HG03097 (cell line): Measurements from ENCODE around the gene CHI3L1.

Source experiments
- ATAC-seq: cut with Tn5 transposase; IDR thresholded peaks from one replicate; pipeline ENCODE4 v1.9.1; 2021; ENCODE audit not compliant: unreplicated experiment, low FRiP score

Gene CHI3L1

DNA sequence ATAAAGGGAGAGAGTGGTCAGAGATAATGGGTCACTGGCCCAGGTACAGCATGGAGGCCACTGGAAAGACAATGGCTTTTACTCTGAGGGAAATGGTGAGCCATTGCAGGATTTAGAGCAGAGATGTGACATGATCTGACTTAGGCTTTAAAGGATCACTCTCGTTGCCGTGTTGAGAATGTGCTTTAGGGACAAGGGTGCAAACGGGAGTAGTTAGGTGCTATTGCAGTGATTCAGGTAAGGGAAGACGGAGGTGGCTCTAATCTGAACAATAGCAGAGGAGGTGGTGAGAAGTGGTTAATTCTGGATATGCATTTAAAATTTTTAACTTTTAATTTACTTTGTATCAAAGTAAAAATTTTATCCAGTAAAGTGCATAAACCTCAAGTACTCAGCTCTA is 49.2 kb downstream of the CHI3L1 start:
- ATAC-seq: no peak

DNA sequence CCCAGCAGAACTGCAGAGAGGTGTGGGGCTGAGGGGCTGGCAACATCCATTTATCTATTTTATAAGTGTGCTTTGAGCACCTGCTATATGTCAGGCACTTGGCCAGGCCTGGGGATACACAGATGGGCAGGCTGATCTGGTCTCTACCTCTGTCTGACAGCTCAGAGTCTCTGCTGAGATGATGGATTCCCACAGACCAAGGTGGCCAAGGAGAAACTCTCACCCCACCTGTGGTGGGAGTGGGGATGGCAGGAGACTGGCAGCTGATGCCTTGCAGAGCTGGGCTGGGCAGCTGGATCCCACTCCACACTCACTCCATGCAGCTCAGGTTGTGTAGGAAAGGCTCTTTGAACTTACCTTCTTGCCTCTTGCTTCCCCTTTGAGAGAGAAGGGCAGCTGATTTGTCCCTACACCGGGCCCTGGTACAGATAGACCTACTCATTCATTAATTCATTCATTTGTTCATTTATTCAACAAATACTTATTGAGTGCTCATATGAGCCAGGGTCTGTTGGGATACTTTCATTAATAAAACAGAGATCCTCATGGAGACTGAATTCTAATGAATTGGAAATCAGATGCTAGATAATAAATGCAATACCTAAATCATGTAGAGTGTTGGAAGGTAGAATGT is 50.0 kb downstream of the CHI3L1 start:
- no peak for ATAC-seq

DNA sequence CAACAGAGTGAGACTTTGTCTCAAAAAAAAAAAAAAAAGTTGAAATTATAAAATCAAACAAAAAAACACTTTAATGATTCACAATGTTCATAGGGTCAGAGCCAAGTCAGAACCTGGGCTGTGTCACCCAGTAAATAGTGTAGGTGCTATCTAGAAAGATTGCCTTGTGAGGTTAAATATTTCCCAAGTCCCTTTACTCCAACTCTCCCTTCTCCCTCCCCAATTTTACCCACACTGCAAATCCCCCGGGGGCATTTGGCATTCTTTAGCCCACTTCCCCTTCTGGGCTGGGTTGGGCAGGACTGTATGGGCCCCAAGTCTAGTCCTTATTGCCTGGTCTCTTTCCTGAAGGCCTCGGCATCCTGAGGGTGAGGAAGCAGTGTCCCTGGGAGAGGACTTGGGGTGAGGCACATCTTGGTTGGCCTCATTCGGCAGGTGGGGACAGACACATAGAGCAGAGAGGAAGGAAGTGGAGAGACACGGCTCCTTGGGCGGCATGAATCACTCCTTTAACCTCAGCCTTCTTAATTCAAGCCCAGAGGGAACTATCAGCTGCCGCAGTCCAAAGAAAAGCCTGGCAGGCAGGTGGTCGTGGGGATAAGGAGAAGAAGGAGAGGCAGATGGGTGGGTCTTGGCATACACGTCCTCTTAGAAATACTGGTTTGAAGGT is 50.7 kb downstream of the CHI3L1 start:
- no peak for ATAC-seq

DNA sequence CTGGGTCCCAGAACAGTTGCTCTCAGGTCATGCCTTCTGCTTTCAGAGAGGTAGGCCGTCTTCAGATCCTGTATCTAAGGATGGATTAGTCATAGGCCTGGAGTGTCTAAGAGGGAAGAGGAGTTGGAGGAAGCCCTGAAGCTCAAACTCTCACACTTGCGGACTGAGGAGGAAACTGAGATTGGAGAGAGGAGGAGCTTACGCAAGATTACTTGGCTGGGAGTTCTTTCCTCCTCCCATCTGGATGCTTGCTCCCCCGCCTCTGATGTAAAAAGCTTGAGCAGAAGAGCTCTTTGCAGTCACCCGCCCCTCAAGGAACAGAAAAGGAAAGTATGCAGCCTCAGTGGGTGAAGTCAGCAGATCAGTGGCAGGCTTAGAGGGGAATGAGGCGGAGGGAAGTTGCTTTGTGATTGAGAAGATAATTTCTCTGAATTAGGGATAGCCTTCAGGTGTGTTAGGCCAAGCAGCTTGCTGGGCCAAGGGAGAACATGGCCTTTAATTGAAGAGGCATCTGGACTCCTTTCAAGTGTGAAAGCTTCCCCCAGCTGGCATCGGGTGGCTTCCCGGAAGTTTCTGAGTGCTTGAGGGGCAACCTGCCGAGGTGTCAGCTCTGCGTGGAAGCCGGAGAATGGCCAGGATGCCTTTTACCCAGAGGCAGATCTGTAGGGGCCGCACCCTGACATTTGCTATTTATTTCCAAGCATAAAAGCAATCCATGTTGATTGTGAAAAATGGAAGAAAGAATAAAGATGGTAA is 52.4 kb downstream of the CHI3L1 start:
- no peak for ATAC-seq

DNA sequence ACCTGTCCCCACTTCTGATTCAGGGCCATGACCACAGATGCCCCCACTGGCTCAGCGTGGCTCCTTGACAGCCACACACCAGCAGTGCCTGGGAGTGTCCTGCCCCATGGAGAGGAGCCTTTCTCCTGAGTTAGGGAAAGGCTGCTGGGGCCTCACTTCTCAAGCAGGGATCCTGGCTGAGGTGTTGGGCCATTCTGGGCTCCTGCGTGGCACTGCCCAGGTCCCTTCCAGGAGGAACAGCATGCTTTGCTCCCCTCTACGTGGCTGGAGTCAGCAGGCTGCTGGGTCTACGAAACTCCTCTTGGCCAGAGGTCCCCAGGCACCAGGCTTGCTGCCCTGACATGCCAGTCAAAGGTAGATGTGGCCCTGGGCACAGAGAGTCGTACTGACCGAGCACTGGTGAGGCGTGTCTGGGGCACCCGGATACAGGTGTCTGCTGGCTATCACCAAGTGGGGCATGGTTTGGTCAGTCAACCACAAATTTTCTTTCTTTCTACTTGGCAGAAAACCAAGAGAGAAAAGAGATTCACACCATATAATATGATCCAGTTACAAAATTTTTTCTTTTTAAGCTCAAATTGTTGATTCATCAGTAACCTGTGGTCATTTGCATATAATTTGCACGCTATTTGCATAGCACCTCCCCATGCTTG is 54.8 kb downstream of the CHI3L1 start:
- no peak for ATAC-seq

DNA sequence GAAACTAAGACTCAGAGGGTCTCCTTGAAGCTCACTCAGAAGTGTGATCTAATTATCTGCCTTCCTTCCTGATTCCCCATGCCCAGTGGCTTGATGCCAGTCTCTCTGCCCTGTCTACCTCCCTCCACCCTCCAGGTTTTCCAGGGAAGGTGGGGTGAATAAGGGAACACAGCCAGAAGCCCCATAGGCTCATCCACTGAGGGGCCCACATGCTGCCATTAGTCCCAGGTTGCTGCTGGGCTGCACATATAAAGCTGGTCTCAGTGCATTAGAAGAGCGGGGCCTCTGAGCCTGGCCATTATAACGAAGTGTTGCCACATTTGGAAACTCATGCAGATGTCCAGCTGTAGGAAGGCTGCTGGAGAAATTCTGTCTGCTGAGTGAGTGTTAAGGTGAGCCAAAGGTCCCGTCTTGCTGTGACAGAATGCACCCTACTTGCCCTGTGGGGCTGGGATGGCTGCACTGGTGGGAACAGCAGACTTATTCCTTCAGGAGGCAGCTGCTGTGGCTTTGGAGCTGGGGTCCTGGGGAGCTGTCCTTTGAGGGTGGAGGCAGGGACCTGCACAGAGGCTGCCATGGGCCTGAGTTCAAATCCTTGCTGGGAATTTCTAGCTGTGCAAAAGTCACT is 56.0 kb downstream of the CHI3L1 start:
- ATAC-seq: no peak

DNA sequence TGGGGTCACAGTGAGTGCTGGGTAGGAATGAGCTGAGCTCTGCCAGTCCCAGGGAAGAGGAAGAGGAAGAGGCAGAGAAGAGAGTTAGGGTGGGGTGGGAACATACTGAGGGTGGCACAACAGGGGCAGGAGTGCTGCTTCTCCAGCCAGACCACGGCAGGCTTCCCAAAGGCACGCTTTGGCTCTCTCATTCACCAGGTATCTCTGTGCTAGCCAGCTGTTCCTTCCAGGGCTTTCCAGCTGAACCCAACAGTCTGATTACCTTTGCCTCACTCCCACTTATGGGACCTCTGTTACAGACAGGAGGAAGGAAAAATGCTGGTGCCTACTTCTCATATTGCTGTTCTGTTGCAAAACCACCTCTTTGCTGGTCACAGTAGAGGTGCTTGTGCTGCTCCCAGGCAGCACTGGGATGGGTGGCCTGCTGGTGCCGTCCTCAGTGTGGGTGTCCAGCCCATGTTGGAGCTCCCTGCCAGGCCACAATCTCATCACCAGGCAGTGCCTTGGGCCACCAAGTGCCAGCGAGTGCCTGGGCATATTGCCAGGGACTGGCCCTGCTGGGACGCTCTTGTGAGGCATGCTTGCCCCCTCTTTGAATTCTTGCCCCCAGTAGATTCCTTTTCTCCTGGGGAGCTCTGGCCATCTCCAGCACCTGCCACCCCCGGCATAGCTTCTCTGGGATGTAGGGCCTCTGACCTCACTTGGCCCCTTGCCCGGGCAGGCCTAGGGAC is 56.8 kb downstream of the CHI3L1 start:
- no peak for ATAC-seq
